ENCODE measurements around the gene MACROD1.

Gene MACROD1

DNA sequence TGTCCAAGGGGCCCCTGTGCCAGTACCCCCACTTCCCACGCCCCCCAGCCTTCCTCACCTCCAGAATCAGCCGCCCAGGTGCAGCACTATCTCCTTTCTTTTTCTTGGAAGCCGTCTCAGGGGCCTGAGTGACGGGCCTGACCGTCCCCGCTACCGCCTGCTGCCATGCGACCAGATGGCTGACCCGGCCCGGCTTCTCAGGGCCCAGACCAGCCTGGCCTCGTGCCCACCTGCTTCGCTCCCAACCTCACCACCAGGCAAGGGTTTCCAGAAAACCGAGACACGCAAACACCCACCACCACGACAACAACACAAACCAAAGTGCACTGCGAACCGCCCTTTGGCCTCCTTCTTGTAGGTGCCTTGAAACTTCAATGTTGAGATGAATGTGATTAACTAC lies 39.1 kb downstream of the MACROD1 start:
- Mint-ChIP-seq H3K4me1 (peaks cover 30% of the 10 kb centered on the region), H3K4me3 (no peak overlapping the region), H3K36me3 (ENCODE audit: low read depth) (no peaks in the 10 kb centered on the region), H3K27me3 (ENCODE audit: low read depth) (peaks cover 10% of the 10 kb centered on the region), H3K27ac (no peak overlapping the region), H3K9me3 (no peaks in the 10 kb centered on the region)
- TF ChIP-seq, protein P1, sequence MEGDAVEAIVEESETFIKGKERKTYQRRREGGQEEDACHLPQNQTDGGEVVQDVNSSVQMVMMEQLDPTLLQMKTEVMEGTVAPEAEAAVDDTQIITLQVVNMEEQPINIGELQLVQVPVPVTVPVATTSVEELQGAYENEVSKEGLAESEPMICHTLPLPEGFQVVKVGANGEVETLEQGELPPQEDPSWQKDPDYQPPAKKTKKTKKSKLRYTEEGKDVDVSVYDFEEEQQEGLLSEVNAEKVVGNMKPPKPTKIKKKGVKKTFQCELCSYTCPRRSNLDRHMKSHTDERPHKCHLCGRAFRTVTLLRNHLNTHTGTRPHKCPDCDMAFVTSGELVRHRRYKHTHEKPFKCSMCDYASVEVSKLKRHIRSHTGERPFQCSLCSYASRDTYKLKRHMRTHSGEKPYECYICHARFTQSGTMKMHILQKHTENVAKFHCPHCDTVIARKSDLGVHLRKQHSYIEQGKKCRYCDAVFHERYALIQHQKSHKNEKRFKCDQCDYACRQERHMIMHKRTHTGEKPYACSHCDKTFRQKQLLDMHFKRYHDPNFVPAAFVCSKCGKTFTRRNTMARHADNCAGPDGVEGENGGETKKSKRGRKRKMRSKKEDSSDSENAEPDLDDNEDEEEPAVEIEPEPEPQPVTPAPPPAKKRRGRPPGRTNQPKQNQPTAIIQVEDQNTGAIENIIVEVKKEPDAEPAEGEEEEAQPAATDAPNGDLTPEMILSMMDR (IDR thresholded peaks at IDR 0.05; ENCODE audit: unreplicated experiment in 3 of 3) = no peak

DNA sequence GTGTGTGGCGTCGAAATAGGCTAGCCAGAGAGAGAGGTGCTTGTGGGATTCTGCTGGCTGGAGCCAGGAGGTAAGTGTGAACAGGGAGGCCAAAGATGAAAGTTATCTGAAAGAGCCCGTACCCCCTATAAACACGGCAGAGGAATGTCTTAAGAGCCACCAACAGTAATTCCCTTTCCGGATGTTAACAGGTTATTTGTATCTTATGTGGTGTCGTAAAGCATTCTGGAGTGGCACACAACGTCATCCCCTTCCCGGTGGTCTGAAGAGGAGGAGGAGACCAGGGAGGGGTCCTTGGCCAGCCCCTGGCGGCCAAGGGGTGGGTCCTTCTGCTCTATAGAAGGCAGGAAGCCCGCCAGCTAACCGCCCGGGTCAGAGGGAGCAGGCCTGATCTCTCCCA lies 39.5 kb downstream of the MACROD1 start:
- TF ChIP-seq, protein P1 (IDR thresholded peaks at IDR 0.05; ENCODE audit: unreplicated experiment in 3 of 3) = no peak
- peak overlapping the region in 2 of 3 experiments; percentile 2 to 74 for H3K27ac Mint-ChIP-seq
- H3K4me3 Mint-ChIP-seq = no peak overlapping the region
- H3K27me3 Mint-ChIP-seq (ENCODE audit: low read depth) = peaks cover 10% of the 10 kb centered on the region
- H3K4me1 Mint-ChIP-seq = peaks cover 30% of the 10 kb centered on the region
- H3K9me3 Mint-ChIP-seq = no peaks in the 10 kb centered on the region
- H3K36me3 Mint-ChIP-seq (ENCODE audit: low read depth) = no peaks in the 10 kb centered on the region

DNA sequence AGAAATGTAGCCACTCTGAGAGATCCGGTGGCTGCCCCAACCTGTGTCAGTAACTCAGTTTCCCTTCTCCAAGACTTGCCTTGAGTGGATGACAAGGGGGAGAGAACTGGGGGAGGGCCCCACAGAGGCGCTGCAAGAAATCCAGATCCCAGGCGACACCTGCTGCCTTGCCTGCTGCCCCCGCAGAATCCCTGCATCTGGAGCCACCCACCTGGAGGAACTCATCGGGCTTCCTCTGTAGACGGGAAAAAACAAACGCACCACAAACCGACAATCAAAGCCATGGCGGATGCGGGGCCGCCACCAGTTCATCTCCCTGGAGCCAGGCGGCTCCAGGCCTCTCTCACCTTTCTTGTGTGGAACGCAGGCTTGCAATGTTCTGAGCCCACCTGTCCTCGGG lies 40.2 kb downstream of the MACROD1 start:
- H3K4me3 Mint-ChIP-seq = no peak overlapping the region
- H3K27ac Mint-ChIP-seq = no peak overlapping the region
- H3K4me1 Mint-ChIP-seq = peaks cover 33% of the 10 kb centered on the region
- TF ChIP-seq, protein P1 (IDR thresholded peaks at IDR 0.05; ENCODE audit: unreplicated experiment in 3 of 3) = no peak
- H3K27me3 Mint-ChIP-seq (ENCODE audit: low read depth) = peaks cover 10% of the 10 kb centered on the region
- H3K36me3 Mint-ChIP-seq (ENCODE audit: low read depth) = no peaks in the 10 kb centered on the region
- no peaks in the 10 kb centered on the region for H3K9me3 Mint-ChIP-seq

DNA sequence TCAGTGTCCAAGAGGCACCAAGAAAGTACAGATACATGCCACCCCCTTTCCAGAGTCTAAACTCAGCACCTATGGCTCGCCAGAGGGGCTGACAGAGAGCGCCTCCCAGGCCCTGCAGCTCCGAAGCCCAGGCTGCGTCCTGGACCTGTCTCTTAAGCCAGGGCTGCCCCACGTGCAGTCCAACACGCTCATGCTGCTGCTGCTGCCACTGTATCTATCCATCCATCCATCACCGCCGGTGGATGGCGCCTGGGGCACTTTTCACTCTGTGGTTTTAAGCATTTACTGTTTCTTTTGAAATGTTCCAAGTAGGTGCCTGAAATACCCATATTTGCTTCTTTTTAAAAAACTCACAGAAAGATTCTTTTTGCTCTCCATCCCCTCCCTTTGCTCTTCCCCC lies 41.8 kb downstream of the MACROD1 start:
- Mint-ChIP-seq H3K4me1 (peaks cover 36% of the 10 kb centered on the region), H3K27ac (no peak overlapping the region), H3K4me3 (no peak overlapping the region), H3K9me3 (no peaks in the 10 kb centered on the region), H3K36me3 (ENCODE audit: low read depth) (no peaks in the 10 kb centered on the region), H3K27me3 (ENCODE audit: low read depth) (peaks cover 10% of the 10 kb centered on the region)
- TF ChIP-seq, protein P1 (IDR thresholded peaks at IDR 0.05; ENCODE audit: unreplicated experiment in 3 of 3) = no peak

DNA sequence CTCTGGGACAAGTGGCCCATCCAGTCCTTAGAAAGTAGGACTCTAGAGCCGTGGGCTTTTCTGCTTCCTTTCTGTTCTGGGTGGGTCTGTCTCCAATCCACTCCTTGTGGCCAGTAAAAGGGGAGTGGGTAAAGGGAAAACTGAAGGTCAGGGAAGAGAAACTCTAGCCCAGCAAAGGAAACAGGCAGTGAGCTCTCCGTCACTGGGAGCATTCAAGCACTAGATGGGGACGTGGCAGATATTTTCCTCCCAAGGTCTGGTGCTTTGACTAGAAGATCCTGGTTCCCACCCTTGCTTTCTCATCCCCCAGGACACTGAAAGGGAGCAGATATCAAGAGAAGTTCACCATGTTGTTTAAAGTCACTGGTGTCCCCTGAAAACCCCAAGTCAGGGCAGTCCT lies 42.2 kb downstream of the MACROD1 start:
- TF ChIP-seq, protein P1 (IDR thresholded peaks at IDR 0.05; ENCODE audit: unreplicated experiment in 3 of 3) = no peak
- Mint-ChIP-seq H3K27me3 (ENCODE audit: low read depth) (peaks cover 10% of the 10 kb centered on the region), H3K9me3 (no peaks in the 10 kb centered on the region), H3K36me3 (ENCODE audit: low read depth) (peaks cover 4% of the 10 kb centered on the region), H3K4me3 (no peak overlapping the region), H3K4me1 (peaks cover 40% of the 10 kb centered on the region), H3K27ac (no peak overlapping the region)

Measured in nephron (organoid).